Liver (tissue), 9 donors: ENCODE measurements around the gene FILIP1. TPM values are rescaled to one million over a fixed set of nuclear protein-coding genes. Genes with fewer than 3 reads are reported as not detected.

Source experiments
- DNase-seq: peaks from one replicate; pipeline ENCODE4 v3.0.0-alpha.2; 2017; ENCODE audit warnings: low spot score
- H3K27ac ChIP-seq, 2 donors: one replicate each; pipeline ENCODE4 v1.7.0; 2013; ENCODE audit warnings: inconsistent platforms in 2 of 2, low read length in 2 of 2, control low read depth in 1 of 2, low read depth in 1 of 2, mild to moderate bottlenecking in 1 of 2
- H3K27me3 ChIP-seq, 4 donors: one replicate each; pipeline versions ENCODE4 v1.6.1 to v1.7.0; 2013; ENCODE audit warnings: low read length in 3 of 4, inconsistent platforms in 1 of 4, mild to moderate bottlenecking in 1 of 4, moderate library complexity in 1 of 4; ENCODE audit not compliant: control insufficient read depth in 4 of 4, insufficient read depth in 4 of 4
- H3K36me3 ChIP-seq, 4 donors: one replicate each; pipeline versions ENCODE4 v1.6.1 to v1.7.0; 2013; ENCODE audit warnings: low read length in 3 of 4, mild to moderate bottlenecking in 3 of 4, low read depth in 1 of 4, moderate library complexity in 1 of 4; ENCODE audit not compliant: control insufficient read depth in 4 of 4, insufficient read depth in 3 of 4
- H3K4me1 ChIP-seq, 4 donors: one replicate each; pipeline versions ENCODE4 v1.6.1 to v1.7.0; 2013; ENCODE audit warnings: low read length in 3 of 4, mild to moderate bottlenecking in 3 of 4, moderate library complexity in 1 of 4; ENCODE audit not compliant: control insufficient read depth in 4 of 4, insufficient read depth in 4 of 4
- H3K4me3 ChIP-seq, 3 donors: one replicate each; pipeline versions ENCODE4 v1.6.1 to v1.7.0; 2013; ENCODE audit warnings: low read length in 3 of 3, control low read depth in 1 of 3, low read depth in 1 of 3, mild to moderate bottlenecking in 1 of 3
- H3K9ac ChIP-seq, 2 donors: one replicate each; pipeline ENCODE4 v1.7.0; 2013; ENCODE audit warnings: low read length in 2 of 2, mild to moderate bottlenecking in 2 of 2, moderate library complexity in 2 of 2, control low read depth in 1 of 2, low read depth in 1 of 2
- H3K9me3 ChIP-seq, 4 donors: one replicate each; pipeline versions ENCODE4 v1.6.1 to v1.7.0; 2013; ENCODE audit warnings: low read length in 3 of 4; ENCODE audit not compliant: control insufficient read depth in 4 of 4
- ATF3 ChIP-seq: IDR thresholded peaks from 2 replicates; pipeline ENCODE4 v1.6.1; 2016; ENCODE audit warnings: antibody characterized with exemption
- CTCF ChIP-seq: fragments of 150-350 bp; IDR thresholded peaks from 2 replicates; pipeline ENCODE4 v1.5.1; 2017; ENCODE audit warnings: improper control_type of control experiment, low read depth, low read length; ENCODE audit not compliant: missing input control
- FOXA1 ChIP-seq: IDR thresholded peaks from 2 replicates; pipeline ENCODE4 v1.6.1; 2016; ENCODE audit warnings: antibody characterized with exemption
- FOXA2 ChIP-seq: IDR thresholded peaks from 2 replicates; pipeline ENCODE4 v1.6.1; 2016; ENCODE audit warnings: antibody characterized with exemption
- GABPA ChIP-seq, 2 donors: IDR thresholded peaks in 1 of 2; conservative IDR thresholded peaks in 1 of 2; 2 replicates each; pipeline ENCODE4 v1.6.1; 2016; ENCODE audit warnings: antibody characterized with exemption in 2 of 2, mild to moderate bottlenecking in 1 of 2, moderate library complexity in 1 of 2
- HNF4A ChIP-seq, 2 donors: conservative IDR thresholded peaks; 2 replicates each; pipeline ENCODE4 v1.6.1; 2016; ENCODE audit warnings: antibody characterized with exemption in 2 of 2, mild to moderate bottlenecking in 2 of 2
- HNF4G ChIP-seq: IDR thresholded peaks from 2 replicates; pipeline ENCODE4 v1.6.1; 2016; ENCODE audit warnings: antibody characterized with exemption
- JUND ChIP-seq, 2 donors: IDR thresholded peaks; 2 replicates each; pipeline ENCODE4 v1.6.1; 2016; ENCODE audit warnings: antibody characterized with exemption in 2 of 2
- MAX ChIP-seq: IDR thresholded peaks from 2 replicates; pipeline ENCODE4 v1.6.1; 2016; ENCODE audit warnings: antibody characterized with exemption
- RAD21 ChIP-seq, 2 donors: IDR thresholded peaks; 2 replicates each; pipeline ENCODE4 v1.6.1; 2016; ENCODE audit warnings: antibody characterized with exemption in 2 of 2, mild to moderate bottlenecking in 2 of 2
- REST ChIP-seq: IDR thresholded peaks from 2 replicates; pipeline ENCODE4 v1.6.1; 2016; ENCODE audit warnings: antibody characterized with exemption, mild to moderate bottlenecking
- RXRA ChIP-seq, 2 donors: IDR thresholded peaks; 2 replicates each; pipeline ENCODE4 v1.6.1; 2017 to 2018; ENCODE audit warnings: antibody characterized with exemption in 2 of 2, mild to moderate bottlenecking in 1 of 2
- SP1 ChIP-seq: IDR thresholded peaks from 2 replicates; pipeline ENCODE4 v1.6.1; 2018; ENCODE audit warnings: antibody characterized with exemption, mild to moderate bottlenecking
- YY1 ChIP-seq: IDR thresholded peaks from 2 replicates; pipeline ENCODE4 v1.6.1; 2016; ENCODE audit warnings: antibody characterized with exemption, mild to moderate bottlenecking
- ZBTB33 ChIP-seq: IDR thresholded peaks from 2 replicates; pipeline ENCODE4 v1.6.1; 2016; ENCODE audit warnings: antibody characterized with exemption
- WGBS: extraction: QIAGEN DNeasy Blood & Tissue Kit; methylation state at CpG from one replicate; pipeline ENCODE4 v1.1.7; 2013; 5-methylcytosine and 5-hydroxymethylcytosine counted together
- polyA plus RNA-seq, 2 donors: library from polyadenylated mRNA; stranded (reverse) in 1 of 2; unstranded in 1 of 2; fragments of 200-250 nt in 1 of 2; fragments of >200 nt in 1 of 2; fragmentation: Nextera tagmentation in 1 of 2; extraction: Ambion mirVana in 1 of 2; gene quantifications; one replicate each; pipeline versions ENCODE4 v1.2.1 to v1.2.3, GENCODE V29; 2013 to 2015
- total RNA-seq, 2 donors: library from RNA; depleted of rRNA; stranded (reverse); fragments of >200 nt; gene quantifications; one replicate each; pipeline ENCODE4 v1.2.3, GENCODE V29; 2014
- donor health status: healthy.
- donor health status: healthy.
- donor health status: healthy.
- donor health status: healthy.
- donor health status: healthy.

Gene FILIP1
- total and polyA plus RNA-seq, 4 donors: 0.70 to 2.8 (median 1.1) TPM

GRCh38 chr6:75250552-75250951 lies 243.0 kb downstream of the FILIP1 start:
- 77% methylated on average over 2 of the region's 2 CpGs for WGBS
- Histone ChIP-seq H3K9ac (no peak overlapping the region), H3K4me3 (no peak overlapping the region), H3K27ac (no peak overlapping the region), H3K4me1 (no peaks in the 10 kb centered on the region), H3K36me3 (peaks cover 0 to 13% (median 7%) of the 10 kb centered on the region in 4 donors), H3K27me3 (no peaks in the 10 kb centered on the region), H3K9me3 (no peaks in the 10 kb centered on the region)
- DNase-seq: no peak
- TF ChIP-seq FOXA2 (no peak), YY1 (no peak), RXRA (IDR thresholded peaks at IDR 0.05) (no peak), JUND (IDR thresholded peaks at IDR 0.05) (no peak), GABPA (IDR thresholded peaks at IDR 0.05 in 1 of 2, conservative IDR thresholded peaks at IDR 0.05 in 1 of 2) (no peak), ATF3 (no peak), CTCF (no peak), FOXA1 (no peak), SP1 (no peak), ZBTB33 (no peak), HNF4G (no peak), MAX (no peak), RAD21 (IDR thresholded peaks at IDR 0.05) (no peak), HNF4A (conservative IDR thresholded peaks at IDR 0.05) (no peak)

GRCh38 chr6:75249837-75250236 lies 243.8 kb downstream of the FILIP1 start:
- TF ChIP-seq FOXA2 (no peak), JUND (IDR thresholded peaks at IDR 0.05) (no peak), RAD21 (IDR thresholded peaks at IDR 0.05) (no peak), CTCF (no peak), HNF4A (conservative IDR thresholded peaks at IDR 0.05) (no peak), GABPA (IDR thresholded peaks at IDR 0.05 in 1 of 2, conservative IDR thresholded peaks at IDR 0.05 in 1 of 2) (no peak), FOXA1 (no peak), REST (no peak)
- peaks cover 0 to 11% (median 4%) of the 10 kb centered on the region in 4 donors for H3K36me3 ChIP-seq
- no peak overlapping the region for H3K9ac ChIP-seq
- no peaks in the 10 kb centered on the region for H3K27me3 ChIP-seq
- no peaks in the 10 kb centered on the region for H3K9me3 ChIP-seq
- DNase-seq: no peak
- no peak overlapping the region for H3K4me3 ChIP-seq
- no peaks in the 10 kb centered on the region for H3K4me1 ChIP-seq
- no peak overlapping the region for H3K27ac ChIP-seq
